SIG-M5 treated with dmso at 0.1 percent for 504 hours (cell line): ENCODE measurements around the gene AGBL5.
"Not testable (repeated sequence)": the region's sequence is repeated elsewhere in the genome, so short reads cannot be mapped to it uniquely, and the experiment has no call there.

Experiments used
- DNase-seq: peaks from one replicate; lab custom pipeline; 2025; ENCODE audit not compliant: unreplicated experiment; lab: John Stamatoyannopoulos, UW

Gene AGBL5

GRCh38 chr2:27051902-27052645 lies 606 bp downstream of the AGBL5 start:
- DNase-seq, result peak; percentile 33

- DNase-seq, result no peak
Measured at GRCh38 chr2:27053321-27053720, 1.9 kb downstream of the AGBL5 start.

GRCh38 chr2:27053776-27054175 lies 2.3 kb downstream of the AGBL5 start:
- DNase-seq, result no peak

GRCh38 chr2:27054721-27055120 lies 3.3 kb downstream of the AGBL5 start:
- no peak for DNase-seq

GRCh38 chr2:27057184-27057583 lies 5.7 kb downstream of the AGBL5 start:
- no peak for DNase-seq

GRCh38 chr2:27058210-27058609 lies 6.7 kb downstream of the AGBL5 start:
- no peak for DNase-seq

GRCh38 chr2:27059141-27059820 lies 7.8 kb downstream of the AGBL5 start:
- DNase-seq, result no peak

- no peak for DNase-seq
Measured at GRCh38 chr2:27060323-27060722, 8.9 kb downstream of the AGBL5 start.

- DNase-seq, result no peak
Measured at GRCh38 chr2:27065128-27065527, 13.7 kb downstream of the AGBL5 start.

- DNase-seq, result no peak
Measured at GRCh38 chr2:27067385-27067784, 15.9 kb downstream of the AGBL5 start.

GRCh38 chr2:27069436-27069835 lies 18.0 kb downstream of the AGBL5 start:
- no peak for DNase-seq

GRCh38 chr2:27069961-27070618 lies 18.6 kb downstream of the AGBL5 start:
- DNase-seq, result no peak

GRCh38 chr2:27070653-27071276 lies 19.3 kb downstream of the AGBL5 start:
- no peak for DNase-seq

- peak; percentile 87 for DNase-seq
Measured at GRCh38 chr2:27071277-27071989, 20.0 kb downstream of the AGBL5 start, which contains the start of gene OST4. Gene OST4, minus strand, starts transcription at chr2:27071654.

GRCh38 chr2:27071990-27072830 lies 20.7 kb downstream of the AGBL5 start:
- no peak for DNase-seq

- no peak for DNase-seq
Measured at GRCh38 chr2:27072920-27073319, 21.5 kb downstream of the AGBL5 start.

GRCh38 chr2:27073782-27074181 lies 22.3 kb downstream of the AGBL5 start:
- no peak for DNase-seq

GRCh38 chr2:27074738-27075565 lies 23.5 kb downstream of the AGBL5 start:
- DNase-seq, result peak; percentile 44

- not testable (repeated sequence) for DNase-seq
Measured at GRCh38 chr2:27075566-27075871, 24.1 kb downstream of the AGBL5 start.
